HepG2 (cell line): ENCODE data around the gene FASTKD2. TPM values are rescaled to one million over a fixed set of nuclear protein-coding genes. Genes with fewer than 3 reads are reported as not detected.
A peak's percentile ranks its signal among the peaks of the same experiment; 100 is the strongest.

Source experiments
- CREM ChIP-seq, 2 experiments: sonication (generic) in 1 of 2; formaldehyde crosslinking in 1 of 2; IDR thresholded peaks; 2 replicates each; pipeline versions ENCODE4 v1.4.0 to v1.6.1; 2016 to 2020; ENCODE audit warnings: antibody characterized with exemption in 1 of 2, mild to moderate bottlenecking in 1 of 2, missing genetic modification reagents in 1 of 2
- HOXD1 ChIP-seq: sonication (generic); formaldehyde crosslinking; IDR thresholded peaks from 2 replicates; pipeline ENCODE4 v1.5.0; 2020; ENCODE audit warnings: missing genetic modification reagents
- MXD4 ChIP-seq: IDR thresholded peaks from 2 replicates; pipeline ENCODE4 v1.6.1; 2016; ENCODE audit warnings: mild to moderate bottlenecking, missing biosample characterization, missing genetic modification reagents
- RBFOX2 ChIP-seq: fragments of 200-400 bp; formaldehyde crosslinking; IDR thresholded peaks from 2 replicates; pipeline ENCODE4 v1.6.1; 2017; ENCODE audit warnings: low read depth, mild to moderate bottlenecking, low read length
- SPEN ChIP-seq: sonication (generic); formaldehyde crosslinking; IDR thresholded peaks from 2 replicates; pipeline ENCODE4 v1.5.1; 2020; ENCODE audit warnings: low read depth, mild to moderate bottlenecking, missing genetic modification reagents
- SRSF4 ChIP-seq: fragments of 200-400 bp; formaldehyde crosslinking; IDR thresholded peaks from one replicate; pipeline ENCODE4 v1.6.1; 2018; ENCODE audit warnings: mild to moderate bottlenecking, low read depth, low read length, moderate library complexity; ENCODE audit not compliant: poor library complexity, severe bottlenecking
- ZFP82 ChIP-seq: sonication (generic); formaldehyde crosslinking; IDR thresholded peaks from 2 replicates; pipeline ENCODE4 v1.5.1; 2020; ENCODE audit warnings: mild to moderate bottlenecking, missing genetic modification reagents, borderline replicate concordance
- ZNF83 ChIP-seq: sonication (generic); formaldehyde crosslinking; IDR thresholded peaks from 2 replicates; pipeline ENCODE4 v1.4.0; 2020; ENCODE audit warnings: missing genetic modification reagents, mild to moderate bottlenecking, borderline replicate concordance
- polyA plus RNA-seq, 8 experiments: library from polyadenylated mRNA; depleted of rRNA in 3 of 8; stranded (reverse) in 7 of 8; unstranded in 1 of 8; fragments of >200 nt; fragmentation: Illumina TruSeq in 4 of 8; extraction: Trizol in 4 of 8; gene quantifications; 2 replicates each; pipeline versions ENCODE4 v1.2.1 to v1.2.3, GENCODE V29; 2011 to 2016; ENCODE audit warnings: low read depth in 4 of 8, missing spikeins in 1 of 8, mixed read lengths in 1 of 8; ENCODE audit not compliant: insufficient read depth in 1 of 8
- total RNA-seq, 5 experiments: library from RNA; depleted of rRNA; stranded (reverse); fragments of >200 nt; fragmentation: Illumina TruSeq; extraction: Trizol; gene quantifications; 2 replicates each; pipeline ENCODE4 v1.2.3, GENCODE V29; 2016; ENCODE audit warnings: low read depth in 1 of 5
- TF ChIP-seq, protein P1 (sequence below): sonication (generic); formaldehyde crosslinking; IDR thresholded peaks from 2 replicates; pipeline ENCODE4 v1.5.1; 2020; ENCODE audit warnings: mild to moderate bottlenecking, missing genetic modification reagents, moderate library complexity
- TF ChIP-seq, protein P2 (sequence below): sonication (generic); formaldehyde crosslinking; IDR thresholded peaks from 2 replicates; pipeline ENCODE4 v1.5.0; 2020; ENCODE audit warnings: missing genetic modification reagents
- TF ChIP-seq, protein P3 (sequence below), 2 experiments: sonication (generic) in 1 of 2; formaldehyde crosslinking in 1 of 2; IDR thresholded peaks; 2 replicates each; pipeline versions ENCODE4 v1.4.0 to v1.6.1; 2018 to 2020; ENCODE audit warnings: missing genetic modification reagents in 2 of 2, borderline replicate concordance in 1 of 2, low read depth in 1 of 2, mild to moderate bottlenecking in 1 of 2, missing biosample characterization in 1 of 2
- TF ChIP-seq, protein P4 (sequence below): IDR thresholded peaks from 2 replicates; pipeline ENCODE4 v1.6.1; 2016; ENCODE audit warnings: missing compliant biosample characterization, missing genetic modification reagents, borderline replicate concordance
- TF ChIP-seq, protein P5 (sequence below), 2 experiments: sonication (generic) in 1 of 2; formaldehyde crosslinking in 1 of 2; IDR thresholded peaks; 2 replicates each; pipeline versions ENCODE4 v1.4.0 to v1.6.1; 2016 to 2020; ENCODE audit warnings: borderline replicate concordance in 1 of 2, low read depth in 1 of 2, mild to moderate bottlenecking in 1 of 2, missing genetic modification reagents in 1 of 2

The FASTKD2 gene
- total and polyA plus RNA-seq, 2 of the 13 experiments (the other 11 are each of a cell fraction or from before 2014, with no cell fraction given), result 41.1 to 77.8 TPM

DNA sequence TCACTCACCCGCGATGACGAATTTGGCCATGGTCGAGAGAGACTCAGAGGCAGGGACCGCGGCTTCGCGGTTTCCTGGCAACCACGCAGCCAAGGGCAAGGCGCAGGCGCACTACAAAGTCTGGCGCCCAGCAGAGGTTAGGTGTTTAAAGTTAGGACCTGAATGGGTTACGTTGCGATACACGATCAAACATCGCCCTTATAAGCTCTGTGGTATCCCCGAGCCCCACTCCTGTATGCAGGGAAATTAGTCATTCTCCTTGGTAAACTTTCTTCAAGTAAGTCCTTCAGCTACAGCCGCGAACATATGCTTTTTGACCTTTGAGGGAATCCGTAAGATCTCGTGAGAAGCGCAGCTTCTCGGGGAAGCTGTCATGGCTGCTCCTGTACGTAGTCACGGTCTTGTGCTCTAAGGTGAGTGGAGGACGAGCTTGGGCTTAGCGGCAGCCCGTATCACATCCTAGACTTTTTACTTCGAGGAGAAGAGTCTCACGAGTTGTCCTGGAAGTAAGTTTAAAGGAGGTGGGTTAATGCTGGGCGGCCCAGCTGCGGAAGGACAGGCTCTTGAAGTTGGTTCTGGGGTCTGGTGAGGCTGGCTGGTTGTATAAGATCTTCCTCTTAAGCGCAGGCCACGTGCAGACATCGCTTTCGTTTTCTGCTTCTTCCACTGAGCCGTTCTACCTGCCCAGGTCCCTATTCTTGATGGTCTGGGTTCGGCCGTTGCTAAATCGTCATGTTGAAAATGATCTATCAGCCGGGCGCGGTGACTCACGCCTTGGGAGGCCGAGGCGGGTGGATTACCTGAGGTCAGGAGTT, at the start of gene FASTKD2, which contains the start of gene MDH1B (continued):
- TF ChIP-seq, protein P1, sequence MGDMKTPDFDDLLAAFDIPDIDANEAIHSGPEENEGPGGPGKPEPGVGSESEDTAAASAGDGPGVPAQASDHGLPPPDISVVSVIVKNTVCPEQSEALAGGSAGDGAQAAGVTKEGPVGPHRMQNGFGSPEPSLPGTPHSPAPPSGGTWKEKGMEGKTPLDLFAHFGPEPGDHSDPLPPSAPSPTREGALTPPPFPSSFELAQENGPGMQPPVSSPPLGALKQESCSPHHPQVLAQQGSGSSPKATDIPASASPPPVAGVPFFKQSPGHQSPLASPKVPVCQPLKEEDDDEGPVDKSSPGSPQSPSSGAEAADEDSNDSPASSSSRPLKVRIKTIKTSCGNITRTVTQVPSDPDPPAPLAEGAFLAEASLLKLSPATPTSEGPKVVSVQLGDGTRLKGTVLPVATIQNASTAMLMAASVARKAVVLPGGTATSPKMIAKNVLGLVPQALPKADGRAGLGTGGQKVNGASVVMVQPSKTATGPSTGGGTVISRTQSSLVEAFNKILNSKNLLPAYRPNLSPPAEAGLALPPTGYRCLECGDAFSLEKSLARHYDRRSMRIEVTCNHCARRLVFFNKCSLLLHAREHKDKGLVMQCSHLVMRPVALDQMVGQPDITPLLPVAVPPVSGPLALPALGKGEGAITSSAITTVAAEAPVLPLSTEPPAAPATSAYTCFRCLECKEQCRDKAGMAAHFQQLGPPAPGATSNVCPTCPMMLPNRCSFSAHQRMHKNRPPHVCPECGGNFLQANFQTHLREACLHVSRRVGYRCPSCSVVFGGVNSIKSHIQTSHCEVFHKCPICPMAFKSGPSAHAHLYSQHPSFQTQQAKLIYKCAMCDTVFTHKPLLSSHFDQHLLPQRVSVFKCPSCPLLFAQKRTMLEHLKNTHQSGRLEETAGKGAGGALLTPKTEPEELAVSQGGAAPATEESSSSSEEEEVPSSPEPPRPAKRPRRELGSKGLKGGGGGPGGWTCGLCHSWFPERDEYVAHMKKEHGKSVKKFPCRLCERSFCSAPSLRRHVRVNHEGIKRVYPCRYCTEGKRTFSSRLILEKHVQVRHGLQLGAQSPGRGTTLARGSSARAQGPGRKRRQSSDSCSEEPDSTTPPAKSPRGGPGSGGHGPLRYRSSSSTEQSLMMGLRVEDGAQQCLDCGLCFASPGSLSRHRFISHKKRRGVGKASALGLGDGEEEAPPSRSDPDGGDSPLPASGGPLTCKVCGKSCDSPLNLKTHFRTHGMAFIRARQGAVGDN, result peak; percentile 83
- peak; percentile 83 for TF ChIP-seq CREM (IDR thresholded peaks at IDR 0.05)
- no peak for TF ChIP-seq CREM (CRISPR knock-in tag; IDR thresholded peaks at IDR 0.05)
- TF ChIP-seq ZFP82 (CRISPR knock-in tag), result peak; percentile 64; the same call in 1 of the 2 replicates
- TF ChIP-seq RBFOX2, result peak; percentile 69
- peak; percentile 66; the same call in 1 of the 2 replicates for TF ChIP-seq HOXD1 (CRISPR knock-in tag)
- TF ChIP-seq SRSF4, result no peak
- TF ChIP-seq, protein P2, sequence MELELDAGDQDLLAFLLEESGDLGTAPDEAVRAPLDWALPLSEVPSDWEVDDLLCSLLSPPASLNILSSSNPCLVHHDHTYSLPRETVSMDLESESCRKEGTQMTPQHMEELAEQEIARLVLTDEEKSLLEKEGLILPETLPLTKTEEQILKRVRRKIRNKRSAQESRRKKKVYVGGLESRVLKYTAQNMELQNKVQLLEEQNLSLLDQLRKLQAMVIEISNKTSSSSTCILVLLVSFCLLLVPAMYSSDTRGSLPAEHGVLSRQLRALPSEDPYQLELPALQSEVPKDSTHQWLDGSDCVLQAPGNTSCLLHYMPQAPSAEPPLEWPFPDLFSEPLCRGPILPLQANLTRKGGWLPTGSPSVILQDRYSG (CRISPR knock-in tag), result peak; percentile 91; the same call in 1 of the 2 replicates
- TF ChIP-seq, protein P3, sequence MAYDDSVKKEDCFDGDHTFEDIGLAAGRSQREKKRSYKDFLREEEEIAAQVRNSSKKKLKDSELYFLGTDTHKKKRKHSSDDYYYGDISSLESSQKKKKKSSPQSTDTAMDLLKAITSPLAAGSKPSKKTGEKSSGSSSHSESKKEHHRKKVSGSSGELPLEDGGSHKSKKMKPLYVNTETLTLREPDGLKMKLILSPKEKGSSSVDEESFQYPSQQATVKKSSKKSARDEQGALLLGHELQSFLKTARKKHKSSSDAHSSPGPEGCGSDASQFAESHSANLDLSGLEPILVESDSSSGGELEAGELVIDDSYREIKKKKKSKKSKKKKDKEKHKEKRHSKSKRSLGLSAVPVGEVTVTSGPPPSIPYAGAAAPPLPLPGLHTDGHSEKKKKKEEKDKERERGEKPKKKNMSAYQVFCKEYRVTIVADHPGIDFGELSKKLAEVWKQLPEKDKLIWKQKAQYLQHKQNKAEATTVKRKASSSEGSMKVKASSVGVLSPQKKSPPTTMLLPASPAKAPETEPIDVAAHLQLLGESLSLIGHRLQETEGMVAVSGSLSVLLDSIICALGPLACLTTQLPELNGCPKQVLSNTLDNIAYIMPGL (CRISPR knock-in tag; IDR thresholded peaks at IDR 0.05; ENCODE audit: borderline replicate concordance in 1 of 2, low read depth in 1 of 2), result peak; percentile 70 to 91; a peak in 3 of 4 replicates
- no peak for TF ChIP-seq ZNF83 (CRISPR knock-in tag)
- TF ChIP-seq SPEN, result peak; percentile 97
- TF ChIP-seq, protein P4, sequence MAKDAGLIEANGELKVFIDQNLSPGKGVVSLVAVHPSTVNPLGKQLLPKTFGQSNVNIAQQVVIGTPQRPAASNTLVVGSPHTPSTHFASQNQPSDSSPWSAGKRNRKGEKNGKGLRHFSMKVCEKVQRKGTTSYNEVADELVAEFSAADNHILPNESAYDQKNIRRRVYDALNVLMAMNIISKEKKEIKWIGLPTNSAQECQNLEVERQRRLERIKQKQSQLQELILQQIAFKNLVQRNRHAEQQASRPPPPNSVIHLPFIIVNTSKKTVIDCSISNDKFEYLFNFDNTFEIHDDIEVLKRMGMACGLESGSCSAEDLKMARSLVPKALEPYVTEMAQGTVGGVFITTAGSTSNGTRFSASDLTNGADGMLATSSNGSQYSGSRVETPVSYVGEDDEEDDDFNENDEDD, result no peak
- peak; percentile 88 for TF ChIP-seq MXD4
- TF ChIP-seq, protein P5, sequence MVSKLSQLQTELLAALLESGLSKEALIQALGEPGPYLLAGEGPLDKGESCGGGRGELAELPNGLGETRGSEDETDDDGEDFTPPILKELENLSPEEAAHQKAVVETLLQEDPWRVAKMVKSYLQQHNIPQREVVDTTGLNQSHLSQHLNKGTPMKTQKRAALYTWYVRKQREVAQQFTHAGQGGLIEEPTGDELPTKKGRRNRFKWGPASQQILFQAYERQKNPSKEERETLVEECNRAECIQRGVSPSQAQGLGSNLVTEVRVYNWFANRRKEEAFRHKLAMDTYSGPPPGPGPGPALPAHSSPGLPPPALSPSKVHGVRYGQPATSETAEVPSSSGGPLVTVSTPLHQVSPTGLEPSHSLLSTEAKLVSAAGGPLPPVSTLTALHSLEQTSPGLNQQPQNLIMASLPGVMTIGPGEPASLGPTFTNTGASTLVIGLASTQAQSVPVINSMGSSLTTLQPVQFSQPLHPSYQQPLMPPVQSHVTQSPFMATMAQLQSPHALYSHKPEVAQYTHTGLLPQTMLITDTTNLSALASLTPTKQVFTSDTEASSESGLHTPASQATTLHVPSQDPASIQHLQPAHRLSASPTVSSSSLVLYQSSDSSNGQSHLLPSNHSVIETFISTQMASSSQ (IDR thresholded peaks at IDR 0.05; ENCODE audit: low read depth), result peak; percentile 57; the same call in 1 of the 2 replicates
- TF ChIP-seq, protein P5 (CRISPR knock-in tag; IDR thresholded peaks at IDR 0.05; ENCODE audit: borderline replicate concordance), result peak; percentile 68; the same call in 1 of the 2 replicates
